Smooth muscle cell (in vitro differentiated cells): ENCODE results near the gene ZGLP1. TPM values are rescaled to one million over a fixed set of nuclear protein-coding genes. Genes with fewer than 3 reads are reported as not detected.
"Not testable (repeated sequence)": the region's sequence is repeated elsewhere in the genome, so short reads cannot be mapped to it uniquely, and the experiment has no call there.

Experiments
- DNase-seq: peaks from one replicate; lab custom pipeline; 2025; ENCODE audit not compliant: unreplicated experiment; lab: John Stamatoyannopoulos, UW
- H2AFZ ChIP-seq: fragments of 200-600 bp; sonication (generic); 2 replicates; pipeline ENCODE4 v1.6.0; 2016; ENCODE audit warnings: antibody characterized with exemption, low read depth, mild to moderate bottlenecking
- H3F3A ChIP-seq: fragments of 200-600 bp; sonication (generic); 2 replicates; pipeline ENCODE4 v1.6.0; 2017; ENCODE audit warnings: antibody characterized with exemption, low read depth
- H3K27ac ChIP-seq: fragments of 200-600 bp; sonication (generic); 2 replicates; pipeline ENCODE4 v1.5.1; 2016; ENCODE audit warnings: low read depth, mild to moderate bottlenecking
- H3K27me3 ChIP-seq: fragments of 200-600 bp; sonication (generic); 2 replicates; pipeline ENCODE4 v1.6.1; 2016; ENCODE audit warnings: low read depth, mild to moderate bottlenecking
- H3K36me3 ChIP-seq: fragments of 200-600 bp; sonication (generic); 2 replicates; pipeline ENCODE4 v1.5.1; 2016; ENCODE audit warnings: low read depth
- H3K4me1 ChIP-seq: fragments of 200-600 bp; sonication (generic); 2 replicates; pipeline ENCODE4 v1.5.1; 2016; ENCODE audit warnings: low read depth
- H3K4me2 ChIP-seq: fragments of 200-600 bp; sonication (generic); 2 replicates; pipeline ENCODE4 v1.6.0; 2016; ENCODE audit warnings: mild to moderate bottlenecking
- H3K4me3 ChIP-seq: fragments of 200-600 bp; sonication (generic); 2 replicates; pipeline ENCODE4 v1.5.1; 2016; ENCODE audit warnings: mild to moderate bottlenecking
- H3K79me2 ChIP-seq: fragments of 200-600 bp; sonication (generic); 2 replicates; pipeline ENCODE4 v1.6.0; 2016; ENCODE audit warnings: low read depth, mild to moderate bottlenecking
- H3K9ac ChIP-seq: fragments of 200-600 bp; sonication (generic); 2 replicates; pipeline ENCODE4 v1.6.0; 2016; ENCODE audit warnings: low read depth
- H3K9me3 ChIP-seq: fragments of 200-600 bp; sonication (generic); replicated peaks from 2 replicates; pipeline ENCODE4 v1.5.1; 2016; ENCODE audit warnings: low read depth
- H4K20me1 ChIP-seq: fragments of 200-600 bp; sonication (generic); 2 replicates; pipeline ENCODE4 v1.6.0; 2016; ENCODE audit warnings: low read depth
- CTCF ChIP-seq: fragments of 200-600 bp; sonication (generic); IDR thresholded peaks from 2 replicates; pipeline ENCODE4 v1.5.1; 2017; ENCODE audit warnings: borderline replicate concordance, mild to moderate bottlenecking, antibody characterized with exemption; ENCODE audit not compliant: insufficient read depth, poor library complexity, severe bottlenecking
- WGBS: methylation state at CpG from one replicate; pipeline ENCODE4 v1.1.7; 2016; ENCODE audit warnings: low lambda C conversion rate; 5-methylcytosine and 5-hydroxymethylcytosine counted together
- polyA plus RNA-seq: library from polyadenylated mRNA; unstranded; fragments of >200 nt; fragmentation: Nextera tagmentation; extraction: Ambion mirVana; gene quantifications from 2 replicates; pipeline ENCODE4 v1.2.1, GENCODE V29; 2016
- total RNA-seq: library from RNA; depleted of rRNA; stranded (reverse); fragments of >200 nt; gene quantifications from 2 replicates; pipeline ENCODE4 v1.2.3, GENCODE V29; 2014

Gene ZGLP1
- total and polyA plus RNA-seq, 2 experiments from 2014 or later = 2.9 to 4.8 TPM

DNA sequence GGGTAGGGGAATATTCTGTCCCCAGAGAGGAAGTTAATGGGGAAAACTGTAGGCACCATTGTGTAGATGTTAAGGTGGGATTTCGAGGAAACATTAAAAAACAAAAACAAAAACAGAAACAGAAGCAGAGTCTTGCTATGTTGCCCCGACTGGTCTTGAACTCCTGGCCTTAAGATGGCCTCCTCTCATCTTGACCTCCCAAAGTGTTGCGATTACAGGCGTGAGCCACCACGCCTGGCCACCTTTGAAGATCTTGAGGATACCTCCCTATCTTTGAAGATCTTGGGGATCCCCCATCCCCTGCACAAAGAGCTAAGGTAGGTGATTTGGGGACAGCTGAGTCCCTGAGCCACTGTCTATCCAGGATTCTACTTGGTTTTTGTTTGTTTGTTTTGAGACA, 30.4 kb upstream of the ZGLP1 start:
- 91% methylated on average over 5 of the region's 5 CpGs for WGBS
- H3K4me2 ChIP-seq = no peak overlapping the region

GRCh38 chr19:10339380-10339960, 29.9 kb upstream of the ZGLP1 start, which contains the start of gene ICAM3:
ICAM3 (minus strand) TSS chr19:10339624; CDS start chr19:10339614, 10 bp downstream.
- H3K4me3 ChIP-seq = no peak within 1 kb of the TSS
- no peaks in the 10 kb centered on the region for H3F3A ChIP-seq
- H4K20me1 ChIP-seq = no peaks in the 10 kb centered on the region
- WGBS = 68% methylated on average over 13 of the region's 14 CpGs
- no peak for TF ChIP-seq CTCF
- no peaks in the 10 kb centered on the region for H3K4me1 ChIP-seq
- H3K79me2 ChIP-seq = no peaks in the 10 kb centered on the region
- DNase-seq = no peak
- no peak within 1 kb of the TSS for H2AFZ ChIP-seq
- H3K9me3 ChIP-seq = no peaks in the 10 kb centered on the region
- H3K4me2 ChIP-seq = no peak within 1 kb of the TSS
- H3K27me3 ChIP-seq = no peaks in the 10 kb centered on the region
- no peak within 1 kb of the TSS for H3K27ac ChIP-seq
- no peak within 1 kb of the TSS for H3K9ac ChIP-seq
- no peaks in the 10 kb centered on the region for H3K36me3 ChIP-seq

More for the DNA sequence above, 30.4 kb upstream of the ZGLP1 start:
- Histone ChIP-seq H3K36me3 (no peaks in the 10 kb centered on the region), H3K9ac (no peak overlapping the region), H3K79me2 (no peaks in the 10 kb centered on the region), H2AFZ (no peak overlapping the region), H3K27me3 (no peaks in the 10 kb centered on the region), H3K4me1 (no peaks in the 10 kb centered on the region), H3K27ac (no peak overlapping the region), H3K4me3 (no peak overlapping the region), H3K9me3 (no peaks in the 10 kb centered on the region), H3F3A (no peaks in the 10 kb centered on the region), H4K20me1 (no peaks in the 10 kb centered on the region)
- TF ChIP-seq CTCF = no peak
- DNase-seq = no peak

GRCh38 chr19:10338940-10339339, 29.3 kb upstream of the ZGLP1 start:
- Histone ChIP-seq H3K4me3 (no peak overlapping the region), H3F3A (no peaks in the 10 kb centered on the region)

DNA sequence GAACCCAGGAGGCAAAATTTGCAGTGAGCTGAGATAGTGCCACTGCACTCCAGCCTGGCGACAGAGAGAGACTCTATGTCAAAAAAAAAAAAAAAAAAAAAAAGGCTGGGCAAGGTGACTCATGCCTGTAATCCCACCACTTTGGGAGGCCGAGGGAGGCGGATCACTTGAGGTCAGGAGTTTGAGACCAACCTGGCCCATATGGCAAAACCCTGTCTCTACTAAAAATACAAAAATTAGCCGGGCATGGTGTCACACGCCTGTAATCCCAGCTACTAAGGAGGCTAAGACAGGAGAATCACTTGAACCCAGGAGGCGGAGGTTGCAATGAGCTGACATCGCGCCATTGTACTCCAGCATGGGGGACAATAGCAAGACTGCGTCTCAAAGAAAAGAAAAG, 27.1 kb upstream of the ZGLP1 start:
- Histone ChIP-seq H4K20me1 (peaks cover 13% of the 10 kb centered on the region), H3K79me2 (peaks cover 15% of the 10 kb centered on the region)
- not testable (repeated sequence) for H3F3A ChIP-seq, H3K27me3 ChIP-seq, H3K4me2 ChIP-seq, H3K27ac ChIP-seq, H2AFZ ChIP-seq, DNase-seq, H3K4me1 ChIP-seq, H3K4me3 ChIP-seq, H3K36me3 ChIP-seq, H3K9me3 ChIP-seq, H3K9ac ChIP-seq
- WGBS = 78% methylated on average over 9 of the region's 9 CpGs

More at GRCh38 chr19:10338940-10339339, 29.3 kb upstream of the ZGLP1 start:
- no peaks in the 10 kb centered on the region for H3K79me2 ChIP-seq
- no peaks in the 10 kb centered on the region for H4K20me1 ChIP-seq
- no peak overlapping the region for H3K4me2 ChIP-seq
- H3K9ac ChIP-seq = no peak overlapping the region
- H3K9me3 ChIP-seq = no peaks in the 10 kb centered on the region
- DNase-seq = no peak
- no peak overlapping the region for H3K27ac ChIP-seq
- 85% methylated on average over 6 of the region's 6 CpGs for WGBS
- no peak overlapping the region for H2AFZ ChIP-seq
- no peak for TF ChIP-seq CTCF
- no peaks in the 10 kb centered on the region for H3K36me3 ChIP-seq
- no peaks in the 10 kb centered on the region for H3K4me1 ChIP-seq
- no peaks in the 10 kb centered on the region for H3K27me3 ChIP-seq
